Osteocyte (in vitro differentiated cells): ENCODE measurements around the gene NKAIN2. TPM values are rescaled to one million over a fixed set of nuclear protein-coding genes. Genes with fewer than 3 reads are reported as not detected.

Source experiments
- DNase-seq: peaks from one replicate; pipeline ENCODE4 v3.0.0; 2021; ENCODE audit warnings: mixed read lengths; ENCODE audit not compliant: unreplicated experiment; ENCODE audit errors: extremely low spot score
- H3K27ac Mint-ChIP-seq: one replicate; pipeline ENCODE4 v1.8.0; 2021; ENCODE audit warnings: mild to moderate bottlenecking, mixed read lengths; ENCODE audit not compliant: unreplicated experiment
- H3K27me3 Mint-ChIP-seq: one replicate; pipeline ENCODE4 v1.8.0; 2021; ENCODE audit warnings: mixed read lengths; ENCODE audit not compliant: unreplicated experiment
- H3K36me3 Mint-ChIP-seq: one replicate; pipeline ENCODE4 v1.8.0; 2021; ENCODE audit warnings: mixed read lengths; ENCODE audit not compliant: unreplicated experiment
- H3K4me1 Mint-ChIP-seq: one replicate; pipeline ENCODE4 v1.8.0; 2021; ENCODE audit warnings: mixed read lengths; ENCODE audit not compliant: unreplicated experiment
- H3K4me3 Mint-ChIP-seq: one replicate; pipeline ENCODE4 v1.8.0; 2021; ENCODE audit warnings: mild to moderate bottlenecking, moderate library complexity, mixed read lengths; ENCODE audit not compliant: unreplicated experiment
- H3K9me3 Mint-ChIP-seq: one replicate; pipeline ENCODE4 v1.8.0; 2021; ENCODE audit warnings: mixed read lengths; ENCODE audit not compliant: unreplicated experiment
- total RNA-seq: library from RNA; stranded (reverse); gene quantifications from 2 replicates; pipeline ENCODE4 v1.2.1, GENCODE V29; 2021
- TF ChIP-seq, protein P1 (sequence below): fragments of 200-600 bp; sonication (generic); IDR thresholded peaks from 2 replicates; pipeline ENCODE4 v1.5.0; 2021; ENCODE audit warnings: antibody characterized with exemption, mild to moderate bottlenecking, moderate library complexity

The NKAIN2 gene
- total RNA-seq, 1 donor from 2014 or later = 17.8 TPM

- no peak for DNase-seq
- H3K4me3 Mint-ChIP-seq = no peak overlapping the region
- H3K4me1 Mint-ChIP-seq = peaks cover 24% of the 10 kb centered on the region
- no peaks in the 10 kb centered on the region for H3K27me3 Mint-ChIP-seq
- peaks cover 7% of the 10 kb centered on the region for H3K9me3 Mint-ChIP-seq
- peaks cover 4% of the 10 kb centered on the region for H3K36me3 Mint-ChIP-seq
- TF ChIP-seq, protein P1, sequence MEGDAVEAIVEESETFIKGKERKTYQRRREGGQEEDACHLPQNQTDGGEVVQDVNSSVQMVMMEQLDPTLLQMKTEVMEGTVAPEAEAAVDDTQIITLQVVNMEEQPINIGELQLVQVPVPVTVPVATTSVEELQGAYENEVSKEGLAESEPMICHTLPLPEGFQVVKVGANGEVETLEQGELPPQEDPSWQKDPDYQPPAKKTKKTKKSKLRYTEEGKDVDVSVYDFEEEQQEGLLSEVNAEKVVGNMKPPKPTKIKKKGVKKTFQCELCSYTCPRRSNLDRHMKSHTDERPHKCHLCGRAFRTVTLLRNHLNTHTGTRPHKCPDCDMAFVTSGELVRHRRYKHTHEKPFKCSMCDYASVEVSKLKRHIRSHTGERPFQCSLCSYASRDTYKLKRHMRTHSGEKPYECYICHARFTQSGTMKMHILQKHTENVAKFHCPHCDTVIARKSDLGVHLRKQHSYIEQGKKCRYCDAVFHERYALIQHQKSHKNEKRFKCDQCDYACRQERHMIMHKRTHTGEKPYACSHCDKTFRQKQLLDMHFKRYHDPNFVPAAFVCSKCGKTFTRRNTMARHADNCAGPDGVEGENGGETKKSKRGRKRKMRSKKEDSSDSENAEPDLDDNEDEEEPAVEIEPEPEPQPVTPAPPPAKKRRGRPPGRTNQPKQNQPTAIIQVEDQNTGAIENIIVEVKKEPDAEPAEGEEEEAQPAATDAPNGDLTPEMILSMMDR = no peak
- peak overlapping the region; percentile 36 for H3K27ac Mint-ChIP-seq
Observed at GRCh38 chr6:124495665-124496190, 692.1 kb downstream of the NKAIN2 start.

GRCh38 chr6:124496334-124496733 is 692.7 kb downstream of the NKAIN2 start:
- peaks cover 4% of the 10 kb centered on the region for H3K36me3 Mint-ChIP-seq
- H3K4me1 Mint-ChIP-seq = peaks cover 23% of the 10 kb centered on the region
- H3K9me3 Mint-ChIP-seq = peaks cover 7% of the 10 kb centered on the region
- no peaks in the 10 kb centered on the region for H3K27me3 Mint-ChIP-seq
- H3K27ac Mint-ChIP-seq = peak overlapping the region; percentile 36
- H3K4me3 Mint-ChIP-seq = no peak overlapping the region
- no peak for DNase-seq
- TF ChIP-seq, protein P1 = no peak

DNA sequence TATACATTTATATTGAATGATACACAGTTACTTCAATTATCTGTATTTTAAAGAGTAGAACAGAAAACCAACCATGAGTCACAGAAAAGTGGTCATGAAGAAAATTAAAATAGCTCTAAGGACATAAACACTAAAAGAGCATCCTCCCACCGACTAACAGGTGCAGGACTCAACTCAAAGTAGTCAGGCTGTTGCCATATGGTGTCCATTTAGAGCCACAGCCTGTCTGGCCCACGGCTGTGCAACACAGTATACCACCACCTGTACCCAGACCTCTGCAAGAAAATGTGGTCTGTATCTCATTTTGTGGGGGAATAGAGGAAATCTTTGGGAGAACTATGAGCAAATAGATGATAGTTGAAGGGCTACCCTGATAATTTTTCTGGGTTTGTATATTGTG is 708.8 kb downstream of the NKAIN2 start:
- H3K4me1 Mint-ChIP-seq = peaks cover 6% of the 10 kb centered on the region
- no peak for DNase-seq
- H3K27ac Mint-ChIP-seq = no peak overlapping the region
- H3K9me3 Mint-ChIP-seq = no peaks in the 10 kb centered on the region
- no peaks in the 10 kb centered on the region for H3K27me3 Mint-ChIP-seq
- H3K36me3 Mint-ChIP-seq = peaks cover 1% of the 10 kb centered on the region
- TF ChIP-seq, protein P1 = no peak
- no peak overlapping the region for H3K4me3 Mint-ChIP-seq

DNA sequence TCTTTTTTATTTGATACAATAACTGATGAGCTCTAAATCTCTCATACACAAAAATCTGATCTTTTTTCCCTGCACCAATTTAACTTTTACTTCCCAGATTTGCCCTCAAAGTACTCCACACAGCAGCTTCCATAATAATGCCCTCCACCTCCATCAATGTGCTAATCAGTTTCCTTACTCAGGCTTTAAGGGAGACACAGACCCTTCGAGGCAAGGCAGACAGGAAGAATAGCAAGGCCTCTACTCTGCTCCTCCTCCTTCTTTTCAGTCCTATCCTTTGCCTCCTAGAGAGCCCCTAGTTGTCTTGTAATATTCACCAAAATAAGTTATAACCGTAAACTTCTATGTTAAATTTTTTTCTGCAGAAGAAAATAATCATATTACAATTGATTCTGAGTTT is 713.7 kb downstream of the NKAIN2 start:
- peaks cover 18% of the 10 kb centered on the region for H3K4me1 Mint-ChIP-seq
- H3K27ac Mint-ChIP-seq = no peak overlapping the region
- no peaks in the 10 kb centered on the region for H3K36me3 Mint-ChIP-seq
- no peak overlapping the region for H3K4me3 Mint-ChIP-seq
- no peaks in the 10 kb centered on the region for H3K27me3 Mint-ChIP-seq
- H3K9me3 Mint-ChIP-seq = no peaks in the 10 kb centered on the region
- TF ChIP-seq, protein P1 = no peak
- DNase-seq = no peak

DNA sequence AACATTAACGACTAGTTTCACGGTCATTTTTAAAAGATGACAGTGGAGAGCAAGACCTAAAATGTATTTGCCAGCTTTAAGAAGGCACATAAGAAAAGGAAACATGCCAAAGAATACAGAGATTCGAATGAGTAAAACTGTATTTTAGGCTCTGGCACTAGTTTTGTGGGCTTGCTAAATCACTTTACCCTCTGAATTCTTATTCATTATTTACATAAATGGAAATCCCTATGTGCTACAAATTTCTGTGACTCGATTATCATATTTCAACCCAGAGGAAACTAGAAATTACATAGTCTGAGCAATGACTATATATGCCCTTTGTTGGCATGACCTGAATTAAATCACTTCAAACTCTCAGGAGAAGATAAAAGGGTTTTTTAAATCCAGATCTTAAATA is 716.8 kb downstream of the NKAIN2 start:
- peak overlapping the region; percentile 37 for H3K27ac Mint-ChIP-seq
- TF ChIP-seq, protein P1 = no peak
- peaks cover 2% of the 10 kb centered on the region for H3K36me3 Mint-ChIP-seq
- H3K4me1 Mint-ChIP-seq = peaks cover 16% of the 10 kb centered on the region
- no peak overlapping the region for H3K4me3 Mint-ChIP-seq
- H3K9me3 Mint-ChIP-seq = no peaks in the 10 kb centered on the region
- H3K27me3 Mint-ChIP-seq = no peaks in the 10 kb centered on the region
- DNase-seq = no peak
